ENCODE results near the gene SP2. TPM values are rescaled to one million over a fixed set of nuclear protein-coding genes. Genes with fewer than 3 reads are reported as not detected.
A peak's percentile ranks its signal among the peaks of the same experiment; 100 is the strongest.

Gene SP2
- total RNA-seq, 2 donors from 2014 or later: 12.8 to 13.4 TPM

- Mint-ChIP-seq H3K9me3 (peaks cover 5% of the 10 kb centered on the region), H3K27ac (no peak overlapping the region), H3K36me3 (ENCODE audit: low read depth) (peaks cover 1% of the 10 kb centered on the region), H3K4me3 (no peak overlapping the region), H3K4me1 (peaks cover 5% of the 10 kb centered on the region), H3K27me3 (ENCODE audit: insufficient read depth) (peaks cover 6% of the 10 kb centered on the region)
- WGBS, 2 experiments (ENCODE audit: insufficient coverage in 1 of 2, insufficient read length in 1 of 2): 94 to 98% methylated on average over 9 to 10 of the region's 10 CpGs
- no peak overlapping the region for H3K27ac ChIP-seq (ENCODE audit: low read depth, low read length)
- peaks cover 2% of the 10 kb centered on the region for H3K27me3 ChIP-seq (ENCODE audit: control insufficient read depth, insufficient read depth, low read length, poor library complexity, severe bottlenecking)
- no peak overlapping the region for H3K9ac ChIP-seq (ENCODE audit: extremely low read depth, low read length, poor library complexity, severe bottlenecking)
- no peaks in the 10 kb centered on the region for H3K9me3 ChIP-seq (ENCODE audit: control insufficient read depth, low read length)
- no peaks in the 10 kb centered on the region for H3K4me1 ChIP-seq (ENCODE audit: control insufficient read depth, insufficient read depth, low read length)
- no peak overlapping the region for H3K4me3 ChIP-seq (ENCODE audit: low read length)
- no peak for TF ChIP-seq CTCF (conservative IDR thresholded peaks at IDR 0.05)
- DNase-seq: no peak
- H3K36me3 ChIP-seq (ENCODE audit: control insufficient read depth, insufficient read depth, low read length): peaks cover 14% of the 10 kb centered on the region
Observed at GRCh38 chr17:47945529-47946508, 49.8 kb downstream of the SP2 start.

DNA sequence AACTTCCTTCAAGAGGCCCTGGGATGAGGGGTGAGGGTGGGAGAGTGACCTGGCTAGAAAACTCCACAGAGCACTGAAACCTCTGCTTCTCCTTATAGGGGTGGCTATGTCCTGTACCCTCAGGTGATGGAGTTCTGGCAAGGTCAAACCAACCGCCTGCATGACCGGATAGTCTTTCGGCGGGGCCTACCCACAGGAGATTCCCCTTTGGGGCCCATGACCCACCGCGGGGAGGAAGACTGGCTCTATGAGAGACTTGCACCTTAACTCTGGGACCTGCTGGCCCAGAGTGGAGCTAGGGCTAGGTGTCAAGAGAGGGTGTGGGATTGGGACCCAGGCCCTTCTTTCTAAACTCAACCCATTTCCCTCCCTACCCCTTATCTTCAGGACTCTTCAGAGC lies 50.5 kb downstream of the SP2 start:
- H3K27ac ChIP-seq (ENCODE audit: low read depth, low read length): no peak overlapping the region
- peaks cover 14% of the 10 kb centered on the region for H3K36me3 ChIP-seq (ENCODE audit: control insufficient read depth, insufficient read depth, low read length)
- H3K4me3 Mint-ChIP-seq: no peak overlapping the region
- no peaks in the 10 kb centered on the region for H3K9me3 ChIP-seq (ENCODE audit: control insufficient read depth, low read length)
- peaks cover 5% of the 10 kb centered on the region for H3K4me1 Mint-ChIP-seq
- no peak overlapping the region for H3K9ac ChIP-seq (ENCODE audit: extremely low read depth, low read length, poor library complexity, severe bottlenecking)
- H3K36me3 Mint-ChIP-seq (ENCODE audit: low read depth): peaks cover 1% of the 10 kb centered on the region
- no peak for TF ChIP-seq CTCF (conservative IDR thresholded peaks at IDR 0.05)
- no peaks in the 10 kb centered on the region for H3K27me3 Mint-ChIP-seq (ENCODE audit: insufficient read depth)
- no peaks in the 10 kb centered on the region for H3K4me1 ChIP-seq (ENCODE audit: control insufficient read depth, insufficient read depth, low read length)
- 93% methylated on average over 3 to 6 of the region's 6 CpGs for WGBS, 2 experiments (ENCODE audit: insufficient coverage in 1 of 2, insufficient read length in 1 of 2)
- no peak for DNase-seq
- no peak overlapping the region for H3K27ac Mint-ChIP-seq
- no peaks in the 10 kb centered on the region for H3K9me3 Mint-ChIP-seq
- H3K4me3 ChIP-seq (ENCODE audit: low read length): no peak overlapping the region
- no peaks in the 10 kb centered on the region for H3K27me3 ChIP-seq (ENCODE audit: control insufficient read depth, insufficient read depth, low read length, poor library complexity, severe bottlenecking)

GRCh38 chr17:47946929-47947397 lies 50.9 kb downstream of the SP2 start:
- H3K27me3 Mint-ChIP-seq (ENCODE audit: insufficient read depth): no peaks in the 10 kb centered on the region
- peak; percentile 97 for DNase-seq
- peaks cover 14% of the 10 kb centered on the region for H3K36me3 ChIP-seq (ENCODE audit: control insufficient read depth, insufficient read depth, low read length)
- H3K9me3 Mint-ChIP-seq: no peaks in the 10 kb centered on the region
- H3K27ac Mint-ChIP-seq: no peak overlapping the region
- no peaks in the 10 kb centered on the region for H3K4me1 ChIP-seq (ENCODE audit: control insufficient read depth, insufficient read depth, low read length)
- peaks cover 1% of the 10 kb centered on the region for H3K36me3 Mint-ChIP-seq (ENCODE audit: low read depth)
- TF ChIP-seq CTCF (conservative IDR thresholded peaks at IDR 0.05): peak; percentile 96
- no peak overlapping the region for H3K4me3 Mint-ChIP-seq
- no peak overlapping the region for H3K4me3 ChIP-seq (ENCODE audit: low read length)
- no peaks in the 10 kb centered on the region for H3K27me3 ChIP-seq (ENCODE audit: control insufficient read depth, insufficient read depth, low read length, poor library complexity, severe bottlenecking)
- no peaks in the 10 kb centered on the region for H3K9me3 ChIP-seq (ENCODE audit: control insufficient read depth, low read length)
- no peak overlapping the region for H3K27ac ChIP-seq (ENCODE audit: low read depth, low read length)
- WGBS, 2 experiments (ENCODE audit: insufficient coverage in 1 of 2, insufficient read length in 1 of 2): 9 to 17% methylated on average over 1 to 2 of the region's 2 CpGs
- H3K4me1 Mint-ChIP-seq: peaks cover 5% of the 10 kb centered on the region
- H3K9ac ChIP-seq (ENCODE audit: extremely low read depth, low read length, poor library complexity, severe bottlenecking): no peak overlapping the region

All from endodermal cell (in vitro differentiated cells).